Stomach smooth muscle (tissue), 2 donors: ENCODE results near the gene TRIM24.
"Not testable (repeated sequence)": the region's sequence is repeated elsewhere in the genome, so short reads cannot be mapped to it uniquely, and the experiment has no call there.

Experiments used
- H3K27ac ChIP-seq: one replicate; pipeline ENCODE4 v1.7.0; 2013; ENCODE audit warnings: mild to moderate bottlenecking, low read length, inconsistent platforms
- H3K27me3 ChIP-seq, 2 donors: one replicate each; pipeline ENCODE4 v1.7.0; 2013; ENCODE audit warnings: low read length in 2 of 2; ENCODE audit not compliant: insufficient read depth in 2 of 2, control insufficient read depth in 1 of 2
- H3K36me3 ChIP-seq, 2 donors: one replicate each; pipeline ENCODE4 v1.7.0; 2013; ENCODE audit warnings: low read length in 2 of 2; ENCODE audit not compliant: control insufficient read depth in 2 of 2, insufficient read depth in 2 of 2
- H3K4me1 ChIP-seq: one replicate; pipeline ENCODE4 v1.7.0; 2013; ENCODE audit warnings: low read length; ENCODE audit not compliant: control insufficient read depth, insufficient read depth
- H3K4me3 ChIP-seq, 2 donors: one replicate each; pipeline ENCODE4 v1.7.0; 2013; ENCODE audit warnings: low read length in 2 of 2
- H3K9ac ChIP-seq, 2 donors: one replicate each; pipeline ENCODE4 v1.7.0; 2013; ENCODE audit warnings: low read length in 2 of 2, mild to moderate bottlenecking in 1 of 2
- H3K9me3 ChIP-seq, 2 donors: one replicate each; pipeline ENCODE4 v1.7.0; 2013; ENCODE audit warnings: low read length in 2 of 2; ENCODE audit not compliant: control insufficient read depth in 2 of 2
- donor health status: healthy.
- donor health status: Pancreatic carcinoma.

The TRIM24 gene

DNA sequence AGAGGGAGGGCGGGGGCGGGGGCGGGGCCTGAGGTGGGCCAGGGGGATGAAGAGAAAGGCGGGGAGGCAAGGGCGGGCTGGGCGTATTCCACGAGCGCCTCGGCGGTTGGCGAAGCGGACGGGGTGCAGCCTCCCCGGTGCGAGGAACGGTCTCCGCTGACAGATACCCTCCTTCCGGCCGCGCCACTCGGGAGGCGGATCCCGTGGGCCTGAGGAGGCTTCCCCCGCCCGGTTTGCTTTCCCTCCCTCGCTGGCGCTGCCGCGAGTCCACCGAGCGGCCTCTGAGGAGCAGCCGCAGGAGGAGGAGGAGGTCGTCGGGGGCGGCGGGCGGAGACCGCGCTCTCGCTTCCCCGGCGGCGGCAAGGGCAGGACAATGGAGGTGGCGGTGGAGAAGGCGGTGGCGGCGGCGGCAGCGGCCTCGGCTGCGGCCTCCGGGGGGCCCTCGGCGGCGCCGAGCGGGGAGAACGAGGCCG, at the start of gene TRIM24:
TRIM24 (plus strand) TSS at position 84 of the 473 bp plus-strand sequence; CDS start at position 374, 290 bp downstream.
- Histone ChIP-seq H3K9ac (peak within 1 kb of the TSS; percentile 66 to 77), H3K27me3 (no peaks in the 10 kb centered on the region), H3K4me3 (peak within 1 kb of the TSS; percentile 81 to 84), H3K36me3 (no peaks in the 10 kb centered on the region), H3K4me1 (peaks cover 10% of the 10 kb centered on the region), H3K27ac (peak within 1 kb of the TSS; percentile 82), H3K9me3 (no peaks in the 10 kb centered on the region)

DNA sequence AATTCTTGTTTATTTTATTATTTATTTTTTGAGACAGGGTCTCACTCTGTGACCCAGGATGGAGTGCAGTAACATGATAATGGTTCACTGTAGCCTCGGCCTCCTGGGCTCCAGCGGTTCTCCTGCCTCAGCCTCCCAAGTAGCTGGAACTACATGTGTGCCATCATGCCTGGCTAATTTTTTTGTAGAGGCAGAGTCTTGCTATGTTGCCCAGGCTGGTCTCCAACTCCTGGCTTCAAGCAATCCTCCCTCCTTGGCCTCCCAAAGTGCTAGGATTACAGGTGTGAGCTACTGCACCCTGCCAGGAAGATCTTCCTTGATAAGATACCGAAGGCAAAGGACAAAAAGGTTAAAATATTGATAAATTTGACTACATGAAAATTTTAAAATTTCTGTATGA, 48.0 kb upstream of the TRIM24 start:
- not testable (repeated sequence) for H3K4me3 ChIP-seq, H3K36me3 ChIP-seq, H3K4me1 ChIP-seq, H3K27me3 ChIP-seq, H3K27ac ChIP-seq, H3K9ac ChIP-seq, H3K9me3 ChIP-seq

DNA sequence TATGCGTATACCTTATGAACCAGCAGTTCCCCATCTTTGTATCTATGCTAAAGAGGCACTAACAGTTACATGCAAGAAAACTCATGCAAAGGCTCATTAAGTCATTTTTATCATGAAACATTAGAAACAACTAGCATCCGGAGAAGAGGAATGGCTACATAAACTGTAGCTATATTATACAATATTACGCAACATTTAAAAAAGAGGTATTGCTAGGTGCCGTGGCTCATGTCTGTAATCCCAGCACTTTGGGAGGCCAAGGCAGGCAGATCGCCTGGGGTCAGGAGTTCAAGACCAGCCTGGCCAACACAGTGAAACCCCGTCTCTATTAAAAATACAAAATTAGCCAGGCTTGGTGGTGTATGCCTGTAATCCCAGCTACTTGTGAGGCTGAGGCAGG, 47.1 kb upstream of the TRIM24 start:
- H3K27me3 ChIP-seq, H3K9ac ChIP-seq, H3K4me1 ChIP-seq, H3K27ac ChIP-seq, H3K36me3 ChIP-seq, H3K9me3 ChIP-seq, H3K4me3 ChIP-seq: not testable (repeated sequence)

DNA sequence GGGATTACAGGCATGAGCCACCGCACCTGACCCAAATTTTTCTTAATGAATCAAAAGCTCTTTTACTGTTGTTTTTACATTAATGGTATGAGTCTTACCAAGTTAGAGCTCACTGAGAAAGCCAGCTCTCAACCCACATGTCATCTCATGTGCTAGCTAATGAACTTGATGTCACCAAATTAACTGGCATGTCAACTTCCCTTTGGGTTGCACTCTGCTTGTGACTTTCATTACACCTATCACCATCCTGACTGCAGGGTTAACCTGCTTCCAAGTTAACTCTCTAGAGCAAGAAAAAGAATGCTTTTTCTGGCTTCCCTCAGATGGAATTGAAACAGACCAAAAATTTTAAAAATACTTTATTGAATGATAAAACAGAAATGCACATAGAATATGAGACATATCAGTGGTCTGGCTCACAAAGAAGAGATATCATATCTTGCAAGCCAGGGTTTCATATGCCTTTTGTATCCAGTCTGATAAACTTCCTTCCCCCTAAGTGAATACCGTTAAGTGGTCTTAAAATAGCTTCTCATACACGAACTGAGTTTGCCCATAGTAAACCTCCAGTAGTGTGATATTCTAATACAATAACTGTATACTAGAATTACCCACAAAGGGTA, 42.9 kb upstream of the TRIM24 start:
- H3K27ac ChIP-seq: no peak overlapping the region
- no peak overlapping the region for H3K4me3 ChIP-seq
- H3K9ac ChIP-seq: no peak overlapping the region
- no peaks in the 10 kb centered on the region for H3K36me3 ChIP-seq
- H3K9me3 ChIP-seq: no peaks in the 10 kb centered on the region
- no peaks in the 10 kb centered on the region for H3K4me1 ChIP-seq
- no peaks in the 10 kb centered on the region for H3K27me3 ChIP-seq

DNA sequence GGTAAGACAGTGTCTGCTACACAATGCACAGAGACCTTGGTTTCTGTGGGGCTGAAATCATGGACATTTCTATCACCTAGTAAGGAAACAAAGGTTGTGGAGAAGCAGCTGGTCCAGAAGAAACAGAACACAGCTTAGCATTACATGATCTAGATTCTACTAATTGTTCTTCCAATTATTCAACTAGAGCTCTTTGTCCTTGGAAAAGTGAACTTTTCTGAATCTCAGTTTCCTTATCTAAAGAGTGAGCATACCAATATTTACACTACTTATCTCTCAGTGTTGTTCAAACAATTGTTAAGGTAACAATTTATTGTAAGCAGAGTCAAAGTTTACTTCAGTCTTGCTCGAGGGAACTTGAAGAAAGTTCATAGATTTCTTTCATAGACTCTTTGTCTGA, 42.3 kb upstream of the TRIM24 start:
- Histone ChIP-seq H3K9me3 (no peaks in the 10 kb centered on the region), H3K27me3 (no peaks in the 10 kb centered on the region), H3K27ac (no peak overlapping the region), H3K4me3 (no peak overlapping the region), H3K36me3 (no peaks in the 10 kb centered on the region), H3K9ac (no peak overlapping the region), H3K4me1 (no peaks in the 10 kb centered on the region)

DNA sequence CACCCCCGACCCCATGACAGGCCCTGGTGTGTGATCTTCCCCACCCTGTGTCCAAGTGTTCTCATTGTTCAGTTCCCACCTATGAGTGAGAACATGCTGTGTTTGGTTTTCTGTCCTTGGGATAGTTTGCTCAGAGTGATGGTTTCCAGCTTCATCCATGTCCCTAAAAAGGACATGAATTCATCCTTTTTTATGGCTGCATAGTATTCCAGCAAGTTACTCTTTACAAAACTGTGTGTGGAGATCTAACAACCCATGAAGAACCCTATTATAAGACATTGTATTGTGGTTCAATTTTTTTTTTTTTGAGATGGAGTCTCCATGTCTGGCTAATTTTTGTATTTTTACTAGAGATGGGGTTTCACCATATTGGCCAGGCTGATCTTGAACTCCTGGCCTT, 41.7 kb upstream of the TRIM24 start:
- not testable (repeated sequence) for H3K36me3 ChIP-seq, H3K9ac ChIP-seq, H3K27me3 ChIP-seq, H3K9me3 ChIP-seq, H3K4me3 ChIP-seq, H3K4me1 ChIP-seq, H3K27ac ChIP-seq

DNA sequence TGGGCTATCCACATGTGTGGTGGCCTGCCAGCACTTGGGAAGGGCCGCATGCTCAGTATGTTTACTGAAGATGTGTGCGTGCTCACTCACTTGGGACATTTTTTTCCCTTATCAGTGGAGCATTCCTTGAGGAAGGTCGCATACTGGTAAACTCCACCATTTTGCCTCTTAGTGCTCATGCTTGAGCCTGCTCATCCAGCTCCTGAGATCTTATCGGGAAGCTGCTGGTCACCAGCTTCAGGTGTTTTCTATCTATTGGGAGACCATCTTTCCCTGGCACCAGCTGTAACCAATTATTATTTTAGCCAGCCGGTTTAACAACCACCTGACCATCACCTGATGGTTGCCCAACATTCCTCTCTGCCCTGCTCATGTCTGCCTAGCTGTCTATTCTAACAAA, 35.0 kb upstream of the TRIM24 start:
- H3K4me3 ChIP-seq: no peak overlapping the region
- no peaks in the 10 kb centered on the region for H3K36me3 ChIP-seq
- H3K9me3 ChIP-seq: peaks cover 8 to 11% of the 10 kb centered on the region in 2 donors
- no peak overlapping the region for H3K27ac ChIP-seq
- no peak overlapping the region for H3K9ac ChIP-seq
- H3K4me1 ChIP-seq: no peaks in the 10 kb centered on the region
- H3K27me3 ChIP-seq: no peaks in the 10 kb centered on the region

DNA sequence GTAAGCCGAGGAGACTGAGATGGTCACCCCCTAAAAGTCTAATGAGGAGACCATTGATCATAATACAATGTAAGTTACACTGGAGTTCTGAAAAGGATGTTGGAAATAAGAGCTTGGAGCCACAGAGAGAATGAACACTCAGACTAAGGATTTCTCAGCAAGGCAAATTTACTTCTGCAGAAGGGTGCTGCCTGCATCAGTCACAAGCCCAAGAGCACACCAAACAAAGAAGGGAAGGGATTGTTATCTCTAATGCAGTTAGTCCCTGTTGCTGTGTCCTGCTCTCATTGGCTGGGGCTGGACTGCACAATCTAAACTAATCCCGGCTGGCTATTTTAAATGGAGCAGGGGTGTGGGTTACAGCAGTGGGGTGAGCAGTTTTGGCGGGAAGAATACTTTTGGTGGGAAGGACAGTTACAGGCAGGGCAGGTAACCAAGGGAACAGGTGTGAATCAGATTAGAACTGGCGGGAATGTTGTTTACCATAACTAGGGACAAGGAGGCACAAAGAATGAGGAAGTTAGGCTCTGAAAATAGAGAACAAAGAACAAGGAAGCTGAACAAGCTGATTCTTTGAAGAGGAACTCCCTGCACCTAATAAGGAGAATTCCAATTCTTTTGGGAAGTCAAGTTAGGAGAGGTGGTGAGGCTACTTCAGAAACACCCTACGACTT, 30.3 kb upstream of the TRIM24 start:
- peaks cover 17 to 19% of the 10 kb centered on the region in 2 donors for H3K9me3 ChIP-seq
- H3K27ac ChIP-seq: no peak overlapping the region
- no peak overlapping the region for H3K9ac ChIP-seq
- no peaks in the 10 kb centered on the region for H3K36me3 ChIP-seq
- no peak overlapping the region for H3K4me3 ChIP-seq
- no peaks in the 10 kb centered on the region for H3K4me1 ChIP-seq
- H3K27me3 ChIP-seq: no peaks in the 10 kb centered on the region

DNA sequence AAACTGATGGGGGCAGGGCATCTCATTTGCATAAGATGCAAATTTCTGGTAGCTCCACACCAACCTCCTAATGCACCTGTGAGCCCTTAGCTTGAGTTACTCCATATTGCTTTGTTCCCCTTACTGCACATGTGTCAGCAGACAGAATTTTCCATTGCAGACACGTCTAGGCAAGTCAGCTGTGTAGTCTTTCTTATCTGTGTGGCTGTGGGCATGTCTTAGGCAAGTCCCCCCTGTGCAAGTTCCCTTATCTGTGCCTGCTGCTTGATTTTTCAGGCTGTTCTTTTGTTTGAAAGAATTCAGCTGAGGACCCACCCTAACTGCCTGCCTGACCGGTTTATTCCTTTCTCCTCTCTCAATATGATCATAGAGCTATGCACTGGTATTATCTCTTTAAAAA, 28.5 kb upstream of the TRIM24 start:
- H3K9me3 ChIP-seq: peaks cover 19% of the 10 kb centered on the region in 2 donors
- H3K27me3 ChIP-seq: no peaks in the 10 kb centered on the region
- no peak overlapping the region for H3K27ac ChIP-seq
- no peak overlapping the region for H3K4me3 ChIP-seq
- H3K9ac ChIP-seq: no peak overlapping the region
- no peaks in the 10 kb centered on the region for H3K4me1 ChIP-seq
- no peaks in the 10 kb centered on the region for H3K36me3 ChIP-seq

DNA sequence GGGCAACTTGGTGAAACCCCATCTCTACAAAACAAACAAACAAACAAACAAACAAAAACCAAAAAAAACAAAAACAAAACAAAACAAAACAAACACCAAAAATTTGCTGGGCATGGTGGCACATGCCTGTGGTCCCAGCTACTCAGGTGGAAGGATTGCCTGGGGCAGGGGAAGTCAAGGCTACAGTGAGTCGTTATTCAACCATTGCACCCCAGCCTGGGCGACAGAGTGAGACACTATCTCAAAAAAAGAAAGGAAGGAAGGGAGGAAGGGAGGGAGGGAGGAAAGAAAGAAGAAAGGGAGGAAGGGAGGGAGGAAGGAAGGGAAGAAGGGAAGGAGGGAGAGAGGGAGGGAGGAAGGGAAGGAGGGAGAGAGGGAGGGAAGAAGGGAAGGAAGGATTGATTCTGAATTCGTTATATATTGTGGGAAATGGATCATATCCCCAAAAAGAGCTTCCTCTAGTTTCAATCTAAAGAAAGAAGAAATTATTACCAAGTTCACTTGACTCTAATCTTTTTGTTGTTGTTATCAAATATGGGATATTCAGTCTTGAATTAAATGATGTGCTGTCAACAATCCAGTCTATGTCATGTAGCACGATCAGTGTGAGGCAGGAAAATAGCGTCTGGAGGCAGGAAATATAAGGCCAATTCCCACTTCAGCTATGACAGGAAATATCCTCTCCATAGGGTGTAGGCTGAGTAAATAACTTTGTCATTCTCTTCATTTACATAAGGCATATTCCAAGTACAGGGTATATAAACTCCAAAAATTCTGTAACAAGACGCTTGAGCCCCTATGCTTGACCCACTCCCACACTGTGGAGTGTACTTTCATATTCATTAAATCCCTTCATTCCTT, 26.2 kb upstream of the TRIM24 start:
- Histone ChIP-seq H3K36me3 (no peaks in the 10 kb centered on the region), H3K9me3 (peaks cover 19% of the 10 kb centered on the region in 2 donors), H3K4me3 (no peak overlapping the region), H3K9ac (no peak overlapping the region), H3K27me3 (no peaks in the 10 kb centered on the region), H3K27ac (no peak overlapping the region), H3K4me1 (no peaks in the 10 kb centered on the region)
